COLO668 (cell line): ENCODE data around the gene TTLL11.
A peak's percentile ranks its signal among the peaks of the same experiment; 100 is the strongest.

Source experiments
- DNase-seq: peaks from one replicate; lab custom pipeline; 2025; ENCODE audit not compliant: unreplicated experiment; lab: John Stamatoyannopoulos, UW

TTLL11 gene, protein sequence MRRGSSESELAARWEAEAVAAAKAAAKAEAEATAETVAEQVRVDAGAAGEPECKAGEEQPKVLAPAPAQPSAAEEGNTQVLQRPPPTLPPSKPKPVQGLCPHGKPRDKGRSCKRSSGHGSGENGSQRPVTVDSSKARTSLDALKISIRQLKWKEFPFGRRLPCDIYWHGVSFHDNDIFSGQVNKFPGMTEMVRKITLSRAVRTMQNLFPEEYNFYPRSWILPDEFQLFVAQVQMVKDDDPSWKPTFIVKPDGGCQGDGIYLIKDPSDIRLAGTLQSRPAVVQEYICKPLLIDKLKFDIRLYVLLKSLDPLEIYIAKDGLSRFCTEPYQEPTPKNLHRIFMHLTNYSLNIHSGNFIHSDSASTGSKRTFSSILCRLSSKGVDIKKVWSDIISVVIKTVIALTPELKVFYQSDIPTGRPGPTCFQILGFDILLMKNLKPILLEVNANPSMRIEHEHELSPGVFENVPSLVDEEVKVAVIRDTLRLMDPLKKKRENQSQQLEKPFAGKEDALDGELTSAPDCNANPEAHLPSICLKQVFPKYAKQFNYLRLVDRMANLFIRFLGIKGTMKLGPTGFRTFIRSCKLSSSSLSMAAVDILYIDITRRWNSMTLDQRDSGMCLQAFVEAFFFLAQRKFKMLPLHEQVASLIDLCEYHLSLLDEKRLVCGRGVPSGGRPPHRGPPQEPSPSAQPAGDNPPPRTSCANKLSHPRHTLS

DNA sequence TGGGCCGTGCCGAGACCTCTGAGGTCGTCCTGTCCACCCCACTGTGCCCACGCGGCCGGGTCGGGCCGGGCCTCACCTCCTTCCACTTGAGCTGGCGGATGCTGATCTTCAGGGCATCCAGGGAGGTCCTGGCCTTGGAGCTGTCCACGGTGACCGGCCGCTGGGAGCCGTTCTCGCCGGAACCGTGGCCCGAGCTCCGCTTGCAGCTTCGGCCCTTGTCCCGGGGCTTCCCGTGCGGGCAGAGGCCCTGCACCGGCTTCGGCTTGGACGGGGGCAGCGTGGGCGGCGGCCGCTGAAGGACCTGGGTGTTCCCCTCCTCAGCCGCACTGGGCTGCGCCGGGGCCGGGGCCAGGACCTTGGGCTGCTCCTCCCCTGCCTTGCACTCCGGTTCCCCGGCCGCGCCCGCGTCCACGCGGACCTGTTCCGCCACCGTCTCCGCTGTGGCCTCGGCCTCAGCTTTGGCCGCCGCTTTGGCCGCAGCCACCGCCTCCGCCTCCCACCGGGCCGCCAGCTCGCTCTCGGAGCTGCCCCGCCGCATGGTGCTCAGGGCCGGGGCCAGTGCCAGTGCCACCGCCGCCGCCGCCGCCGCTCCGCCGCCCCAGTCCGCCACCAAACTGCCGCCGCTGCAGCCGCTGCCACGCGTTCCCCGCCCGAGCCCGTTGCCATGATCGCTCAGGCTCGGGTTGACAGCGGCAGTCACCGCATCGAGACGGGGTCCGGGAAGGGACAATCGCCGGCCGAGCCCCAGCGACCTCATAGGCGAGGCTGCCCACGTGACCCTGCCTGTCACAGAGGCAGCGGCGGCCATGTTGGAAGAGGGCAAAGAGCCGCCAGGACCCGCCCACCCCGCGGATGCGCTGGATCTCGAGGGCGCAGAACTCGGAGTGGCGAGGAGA lies at the start of gene TTLL11:
Gene TTLL11, minus strand, starts transcription at position 698 of the 896 bp plus-strand sequence. Its CDS starts 160 bp downstream, at position 538.
- peak; percentile 96 for DNase-seq

DNA sequence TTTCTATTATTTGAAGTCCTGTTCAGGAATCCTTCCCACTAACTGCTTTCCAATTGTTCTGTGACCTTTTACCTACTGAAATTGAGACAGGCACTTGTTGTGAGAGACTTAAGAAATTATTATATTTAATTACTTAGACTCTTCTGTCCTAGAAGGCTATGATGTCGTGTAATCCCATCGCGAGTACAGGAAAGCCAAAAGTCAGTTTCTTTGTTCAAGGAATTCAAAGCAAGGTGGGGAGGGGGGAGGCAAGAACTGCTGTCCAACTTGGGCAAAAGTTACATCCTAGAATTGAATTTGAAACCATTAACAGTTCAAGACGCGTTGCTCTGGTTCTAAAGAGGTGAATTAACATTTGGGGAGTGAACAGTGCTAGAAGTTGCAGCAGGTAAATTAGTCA lies 48.6 kb upstream of the TTLL11 start:
- DNase-seq, result no peak

DNA sequence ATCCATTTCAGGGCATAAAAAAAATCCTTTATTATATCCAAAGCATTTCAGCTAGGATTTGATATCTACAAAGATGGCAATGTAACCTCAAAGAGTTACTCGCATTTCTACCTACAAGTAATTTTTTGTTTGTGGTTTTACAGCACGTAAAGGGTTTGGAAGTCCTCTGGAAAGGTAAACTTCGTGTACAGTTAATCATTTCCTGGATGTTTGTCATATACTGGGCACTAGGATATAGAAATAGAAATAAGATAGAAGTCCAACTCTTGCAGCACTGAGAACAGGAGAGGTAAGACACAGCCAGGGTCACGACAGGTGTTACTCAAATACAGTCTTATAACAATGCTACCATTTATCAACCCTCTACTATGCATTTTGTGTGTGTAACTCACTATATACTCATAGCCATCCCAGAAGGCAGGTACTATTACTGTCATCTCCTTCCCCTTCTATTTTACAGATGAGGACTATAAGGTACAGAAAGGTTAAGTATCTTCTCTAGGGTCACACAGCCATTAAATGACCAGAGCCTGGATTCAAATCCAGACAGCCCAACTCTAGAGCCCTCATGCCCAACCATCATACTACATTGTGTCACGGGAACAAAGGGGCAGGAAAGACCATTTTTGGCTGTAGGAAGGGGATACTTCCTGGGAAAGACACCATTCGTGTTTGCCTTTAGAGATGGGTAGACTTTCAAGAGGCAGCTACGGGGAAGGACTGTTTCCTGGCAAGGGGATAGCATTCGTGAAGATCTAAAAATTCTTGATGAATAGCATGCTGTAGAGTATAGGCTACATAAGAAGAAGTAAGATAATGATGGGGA lies 47.5 kb upstream of the TTLL11 start:
- DNase-seq, result no peak

DNA sequence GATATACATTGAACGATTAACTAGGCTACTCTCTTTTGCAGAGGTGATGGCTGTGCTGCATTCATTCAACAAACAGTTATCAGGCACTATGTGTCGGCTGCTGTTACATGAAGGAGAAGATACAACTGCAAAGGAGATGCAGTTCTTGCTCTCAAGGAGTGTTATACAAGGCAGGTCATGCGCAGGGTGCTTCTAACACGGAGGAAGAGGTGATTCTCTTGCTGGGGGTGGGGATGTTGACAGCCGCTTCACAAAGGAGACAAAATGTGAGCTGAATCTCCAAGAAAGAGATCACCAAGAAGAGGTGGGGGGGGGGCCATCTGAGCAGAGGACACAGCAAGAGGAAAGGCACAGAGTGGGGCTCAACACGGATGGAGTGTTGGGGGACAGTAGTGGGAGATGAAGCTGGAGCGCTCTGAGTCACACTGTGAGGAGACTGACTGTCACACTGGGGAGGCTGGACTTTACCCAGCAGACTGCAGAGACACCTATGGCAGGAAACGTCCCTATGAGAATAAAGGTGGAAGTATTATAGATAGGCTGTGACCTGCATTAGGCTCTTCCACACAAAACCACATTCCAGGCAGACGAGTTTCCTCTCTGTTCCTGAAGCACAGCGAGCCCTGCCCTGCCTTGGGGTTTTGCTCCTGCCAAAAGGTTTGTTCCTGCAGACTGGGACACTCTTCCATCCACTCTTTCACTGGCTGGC lies 45.6 kb upstream of the TTLL11 start:
- DNase-seq, result no peak

DNA sequence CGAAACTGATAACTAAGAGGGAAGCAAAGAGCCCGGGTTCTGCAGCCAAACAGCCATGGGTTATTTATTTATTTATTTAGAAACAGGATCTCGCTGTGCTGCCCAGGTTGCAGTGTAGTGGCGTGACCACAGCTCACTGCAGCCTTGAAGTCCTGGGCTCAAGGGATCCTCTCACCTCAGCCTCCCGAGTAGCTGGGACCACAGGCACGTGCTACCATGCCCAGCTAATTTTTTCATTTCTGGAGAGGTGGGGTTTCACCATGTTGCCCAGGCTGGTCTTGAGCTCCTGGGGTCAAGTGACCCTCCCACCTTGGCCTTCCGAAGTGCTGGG lies 42.4 kb upstream of the TTLL11 start:
- no peak for DNase-seq

DNA sequence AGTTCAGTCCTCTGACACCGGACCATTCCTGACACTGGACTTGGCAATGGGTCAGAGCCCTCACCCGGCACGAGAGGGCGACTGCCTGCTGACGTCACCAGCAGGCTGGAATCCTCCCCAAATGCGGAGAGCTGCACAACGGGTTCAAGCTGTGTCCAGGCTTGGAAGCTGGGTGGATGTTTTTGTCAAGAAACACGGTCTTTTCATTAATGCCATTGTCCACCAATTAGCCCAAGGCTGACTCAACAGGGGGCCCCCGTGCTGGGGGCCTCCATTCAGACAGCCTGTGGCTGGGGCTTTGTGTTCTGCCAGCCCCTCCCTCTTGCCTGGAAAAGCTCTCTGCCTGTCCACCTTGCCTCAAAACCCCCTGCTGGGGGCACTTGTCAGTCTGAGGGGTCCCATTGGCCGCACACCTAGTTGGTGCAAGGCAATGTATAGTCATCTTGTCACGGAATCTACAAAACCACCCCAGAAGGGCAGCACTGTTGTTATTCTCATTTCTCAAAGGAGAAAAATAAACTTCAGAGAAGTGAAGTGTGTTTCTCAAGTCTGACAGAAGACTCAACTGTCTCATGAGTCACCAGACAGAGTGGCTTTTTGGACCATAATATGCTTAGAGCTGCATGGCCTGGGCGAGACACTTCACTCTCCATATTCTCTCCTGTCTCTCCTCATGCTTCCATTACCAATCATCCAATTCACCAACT lies 41.9 kb upstream of the TTLL11 start:
- no peak for DNase-seq

DNA sequence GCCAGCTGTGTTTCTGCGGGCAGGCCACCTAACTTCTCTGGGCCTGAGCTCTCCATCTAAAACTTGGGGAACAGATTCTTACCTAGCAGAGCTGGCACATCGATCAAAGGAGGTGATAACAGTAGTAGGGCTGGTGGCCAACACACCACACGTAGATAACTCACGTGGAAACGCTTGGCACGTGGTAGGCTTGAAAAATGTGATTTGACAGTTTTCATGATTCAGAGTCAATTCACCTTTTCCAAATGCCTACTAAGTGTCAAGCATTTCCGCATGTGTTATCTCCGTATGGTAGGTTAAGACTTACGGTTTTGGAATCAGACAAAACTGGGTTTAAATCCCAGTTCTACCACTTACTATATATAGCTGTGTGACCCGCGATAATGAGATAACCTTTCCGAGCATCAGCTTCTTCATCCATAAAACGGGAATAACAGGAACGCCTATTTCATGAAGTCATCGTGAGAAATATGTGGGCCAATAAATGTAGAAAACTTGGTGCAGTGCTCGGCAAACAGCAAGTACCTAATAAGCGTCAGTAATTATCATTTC lies 41.0 kb upstream of the TTLL11 start:
- no peak for DNase-seq

DNA sequence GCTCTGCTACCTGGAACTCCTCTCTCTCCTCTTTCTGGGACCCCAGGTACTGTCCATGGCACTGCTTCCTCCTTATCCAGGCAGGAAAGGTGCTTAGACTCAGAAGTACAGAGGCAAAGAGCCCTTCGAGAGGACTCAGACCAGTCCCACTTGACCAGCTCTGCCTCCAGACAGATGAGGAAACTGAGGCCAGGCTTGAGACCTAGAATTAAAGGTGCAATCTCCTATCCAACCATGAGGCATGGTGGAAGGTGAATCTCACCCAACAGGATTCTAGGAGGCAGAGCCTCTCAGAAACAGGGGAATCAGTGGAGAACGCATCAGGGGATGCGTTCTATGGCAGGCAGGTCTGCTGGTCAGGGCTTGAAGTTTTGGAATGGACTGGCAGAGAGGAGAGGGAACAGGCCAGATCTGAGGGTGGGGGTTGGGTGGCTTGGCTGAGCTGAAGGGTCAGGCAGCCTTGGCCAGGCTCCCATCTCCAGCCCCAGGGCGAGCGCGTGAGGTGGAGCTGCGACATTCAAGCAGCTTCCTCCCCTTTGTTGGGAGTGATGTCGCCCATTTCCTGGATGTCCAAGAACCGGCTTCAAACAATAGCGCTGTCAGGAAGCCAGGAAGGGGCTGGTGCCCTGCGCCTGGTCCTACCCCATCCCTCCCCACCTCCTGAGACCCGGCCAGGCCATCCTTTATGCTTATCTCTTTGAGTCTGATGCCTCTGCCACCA lies 40.3 kb upstream of the TTLL11 start:
- no peak for DNase-seq

DNA sequence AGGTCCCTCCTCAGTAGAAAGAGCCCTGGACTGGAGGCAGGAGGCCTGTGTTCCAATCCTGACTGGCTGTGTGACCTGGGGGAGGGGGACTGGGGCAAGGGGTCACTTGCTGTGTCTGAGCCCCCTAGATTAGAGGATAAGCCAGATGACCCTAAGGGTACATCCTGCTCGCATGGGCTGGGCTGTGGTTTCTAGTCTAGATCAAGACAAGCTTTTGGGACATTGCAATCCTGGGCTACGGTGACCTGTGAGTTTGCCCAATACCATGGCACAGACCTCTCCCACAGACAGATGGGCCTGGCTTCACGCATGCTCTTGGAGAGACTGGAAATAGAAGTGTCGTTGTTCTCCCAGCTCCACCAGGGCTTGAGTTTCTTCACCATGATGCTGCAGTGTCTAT lies 39.4 kb upstream of the TTLL11 start:
- DNase-seq, result no peak

DNA sequence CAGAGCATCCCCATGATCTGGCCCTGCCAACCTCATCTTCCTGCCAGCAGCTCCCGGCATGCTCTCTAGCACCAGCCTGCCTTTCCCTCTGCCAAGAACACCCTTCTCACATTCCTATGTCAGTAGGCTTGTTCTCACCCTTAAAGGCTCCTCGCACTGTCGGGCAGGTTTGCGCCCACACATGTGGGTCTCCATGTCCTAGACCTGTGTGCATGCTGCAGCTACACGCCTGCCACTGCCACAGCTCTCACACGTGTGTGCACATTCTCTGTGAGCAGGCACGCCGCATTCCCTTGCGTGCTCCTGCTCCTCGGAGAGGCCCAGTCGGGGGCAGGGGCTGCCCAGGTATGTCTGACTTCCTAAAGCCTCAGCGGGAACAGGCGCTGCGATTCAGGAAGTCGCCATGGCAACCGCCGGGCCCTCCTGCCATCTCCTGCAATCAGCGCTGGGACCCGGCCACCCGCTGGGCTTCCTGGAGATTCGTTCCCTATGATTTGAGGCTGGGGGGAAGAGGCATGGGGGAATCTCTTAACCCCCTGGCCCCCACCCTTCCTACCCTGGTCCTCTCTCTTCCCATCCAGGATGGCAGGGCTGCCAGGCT lies 38.4 kb upstream of the TTLL11 start:
- no peak for DNase-seq

DNA sequence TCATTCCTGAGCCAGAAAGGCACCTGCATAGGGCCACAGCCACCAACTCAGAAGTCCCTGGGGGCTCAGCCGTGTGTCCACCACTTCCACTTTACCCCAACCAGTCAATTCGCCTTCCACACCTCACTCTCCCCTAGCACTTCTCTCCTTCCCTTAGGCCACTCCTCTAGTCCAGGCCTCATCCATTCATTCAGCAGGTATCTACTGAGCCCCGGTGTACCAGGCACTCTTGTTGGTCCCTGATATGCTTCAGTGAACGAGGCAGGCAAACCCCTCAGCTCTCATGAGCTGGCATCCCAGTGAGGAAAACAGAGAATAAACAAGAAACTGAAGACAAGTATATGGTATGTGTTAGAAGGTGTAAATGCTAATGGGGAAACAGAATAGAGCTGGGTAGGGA lies 37.7 kb upstream of the TTLL11 start:
- DNase-seq, result no peak

DNA sequence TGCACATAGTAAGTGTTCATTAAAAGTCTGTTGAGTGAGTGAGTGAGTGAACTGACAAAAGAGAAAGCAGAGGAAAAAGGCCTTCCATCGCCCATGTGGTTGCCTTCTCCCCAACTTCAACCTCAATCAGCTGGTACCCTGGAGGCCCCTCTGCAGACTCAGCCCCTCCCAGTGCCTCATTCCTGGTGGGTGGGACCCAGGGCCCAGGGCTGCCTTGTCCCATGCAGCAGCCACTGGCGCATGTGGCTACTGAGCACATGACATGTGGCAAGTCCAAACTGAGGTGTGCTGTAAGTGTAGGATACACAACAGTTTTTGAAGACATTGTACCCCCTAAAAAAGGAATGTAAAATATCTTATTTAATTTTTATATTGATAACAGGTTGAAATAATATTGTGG lies 36.9 kb upstream of the TTLL11 start:
- no peak for DNase-seq

DNA sequence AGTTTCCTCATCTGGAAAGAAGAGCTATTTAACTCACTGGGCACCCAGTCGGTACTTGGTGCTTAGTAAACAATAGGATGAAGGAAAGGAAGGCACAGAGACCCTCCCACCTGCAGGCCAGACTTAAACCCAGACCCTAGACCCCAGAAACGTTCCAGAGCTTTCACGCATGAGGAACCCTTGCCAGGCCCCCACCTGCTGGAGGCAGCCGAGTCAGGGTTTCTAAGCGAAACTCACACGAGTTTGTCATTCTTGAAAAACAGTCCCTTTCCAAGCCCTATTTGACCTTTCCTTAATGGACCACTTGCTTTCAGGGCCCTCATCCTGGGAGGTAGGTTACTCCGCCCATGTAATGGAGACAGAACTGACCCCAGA lies 35.8 kb upstream of the TTLL11 start:
- no peak for DNase-seq

DNA sequence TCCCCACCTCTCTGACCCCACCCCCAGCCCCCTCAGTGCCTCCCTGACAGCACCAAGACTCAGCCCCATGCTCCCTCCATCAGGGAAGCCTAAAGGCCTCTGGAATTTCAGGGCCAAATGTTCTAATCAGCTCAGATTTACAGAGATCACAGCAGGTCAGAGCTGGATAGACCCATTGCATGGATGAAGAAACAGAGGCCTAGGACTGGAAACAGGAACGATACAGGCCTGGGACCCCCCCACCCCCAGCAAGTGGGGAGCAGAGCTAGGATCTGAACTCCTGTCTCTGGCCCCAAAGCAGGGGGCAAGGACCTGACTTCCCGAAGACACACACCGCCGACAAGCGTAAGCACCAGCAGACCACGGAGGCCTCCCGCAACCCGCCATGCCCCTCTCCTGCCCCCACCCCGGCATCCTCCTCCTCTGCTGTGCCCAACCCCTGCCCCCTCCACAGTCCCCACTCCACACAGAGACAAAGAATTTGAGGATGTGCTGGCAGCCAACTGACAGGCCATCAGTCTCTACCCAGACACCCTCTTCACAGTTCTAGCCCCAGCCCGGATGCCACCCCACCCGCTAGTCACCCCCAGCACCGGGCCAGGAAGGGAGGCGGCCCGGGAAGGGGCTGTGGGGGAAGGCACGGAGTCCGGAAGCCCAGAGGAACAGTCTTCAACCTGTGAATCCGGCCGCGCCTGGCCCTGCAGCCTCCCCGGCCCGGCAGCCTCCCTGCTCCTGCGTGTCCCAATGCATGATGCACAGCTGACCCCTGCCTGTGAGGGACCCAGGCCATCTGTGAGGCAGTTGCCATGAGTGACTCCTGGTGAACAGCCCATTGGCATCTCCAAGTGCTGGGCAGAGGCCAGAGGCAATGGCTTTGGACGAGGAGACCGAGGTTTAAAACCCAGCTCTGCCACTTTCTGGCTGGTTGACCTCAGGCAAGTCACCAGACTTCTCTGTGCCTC lies 35.2 kb upstream of the TTLL11 start:
- no peak for DNase-seq

DNA sequence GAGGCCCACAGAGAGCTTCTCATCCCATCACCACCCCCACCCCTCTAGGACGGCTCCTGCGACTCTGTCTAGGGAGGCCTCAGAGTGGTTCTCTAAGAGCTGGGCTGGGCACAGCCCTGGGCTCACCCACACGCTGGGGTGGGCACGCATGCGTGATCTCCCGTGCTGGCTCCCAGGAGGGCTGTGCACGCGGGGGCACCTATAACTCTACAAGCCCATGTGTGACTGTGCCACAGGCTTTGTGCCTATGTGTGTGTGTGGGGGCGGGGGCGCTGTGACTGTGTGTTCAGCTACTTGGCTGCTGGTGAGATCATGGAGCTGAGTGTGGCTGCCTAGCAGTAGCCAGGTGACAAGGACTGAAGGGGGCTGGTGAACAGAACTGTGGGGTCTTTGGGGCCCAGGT lies 34.3 kb upstream of the TTLL11 start:
- peak; percentile 9 for DNase-seq

DNA sequence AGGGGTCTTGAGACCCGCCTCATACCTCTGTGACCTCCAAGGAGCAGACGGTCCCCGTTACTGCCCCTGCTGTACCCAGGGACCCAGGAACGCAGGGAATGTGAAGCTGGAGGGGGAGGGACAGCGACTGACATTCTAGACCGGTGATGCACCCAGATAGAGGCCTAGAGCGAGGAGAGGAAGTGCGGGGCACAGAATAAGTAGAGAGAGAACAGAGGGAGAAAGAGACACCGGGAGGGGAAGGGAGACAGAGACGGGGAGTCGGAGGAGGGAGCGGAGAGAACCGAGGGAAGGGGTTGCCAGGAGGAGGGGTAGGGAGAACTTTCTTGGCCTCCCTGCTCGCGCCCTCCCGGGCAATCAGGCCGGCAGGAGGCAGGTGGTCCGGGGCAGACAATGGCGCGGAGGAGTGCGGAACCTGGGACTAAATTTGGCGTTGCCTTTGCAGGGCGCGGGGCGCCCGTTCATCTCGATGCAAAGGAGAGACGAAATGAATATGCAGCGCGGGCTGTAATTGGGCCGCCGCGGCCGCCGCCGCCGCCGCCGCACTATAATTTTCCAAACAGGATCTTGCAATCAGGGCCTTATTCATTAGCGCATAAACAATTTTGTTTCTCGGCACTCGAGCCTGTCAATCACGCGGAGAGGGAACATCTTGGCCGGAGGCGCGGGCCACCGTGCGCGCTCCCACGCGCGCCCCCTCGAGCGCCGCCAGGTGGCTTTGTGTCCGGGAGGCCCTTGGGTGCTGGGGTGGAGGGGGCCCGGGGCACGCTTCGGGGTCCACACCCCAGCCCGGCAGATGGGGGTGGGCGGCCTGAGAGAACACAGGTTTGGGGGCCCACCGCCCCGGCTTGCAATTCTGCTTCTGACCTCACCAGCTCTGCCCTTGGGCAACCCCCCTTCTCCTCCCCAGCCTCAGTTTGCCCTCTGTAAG lies 33.5 kb upstream of the TTLL11 start:
- no peak for DNase-seq
